ENCODE measurements around the gene RCAN2. TPM values are rescaled to one million over a fixed set of nuclear protein-coding genes. Genes with fewer than 3 reads are reported as not detected.
A peak's percentile ranks its signal among the peaks of the same experiment; 100 is the strongest.

The RCAN2 gene
- total and polyA plus RNA-seq, 8 donors, result 1.7 to 19.0 (median 3.4) TPM

GRCh38 chr6:46262928-46263706 lies 228.1 kb downstream of the RCAN2 start:
- TF ChIP-seq, protein P1, sequence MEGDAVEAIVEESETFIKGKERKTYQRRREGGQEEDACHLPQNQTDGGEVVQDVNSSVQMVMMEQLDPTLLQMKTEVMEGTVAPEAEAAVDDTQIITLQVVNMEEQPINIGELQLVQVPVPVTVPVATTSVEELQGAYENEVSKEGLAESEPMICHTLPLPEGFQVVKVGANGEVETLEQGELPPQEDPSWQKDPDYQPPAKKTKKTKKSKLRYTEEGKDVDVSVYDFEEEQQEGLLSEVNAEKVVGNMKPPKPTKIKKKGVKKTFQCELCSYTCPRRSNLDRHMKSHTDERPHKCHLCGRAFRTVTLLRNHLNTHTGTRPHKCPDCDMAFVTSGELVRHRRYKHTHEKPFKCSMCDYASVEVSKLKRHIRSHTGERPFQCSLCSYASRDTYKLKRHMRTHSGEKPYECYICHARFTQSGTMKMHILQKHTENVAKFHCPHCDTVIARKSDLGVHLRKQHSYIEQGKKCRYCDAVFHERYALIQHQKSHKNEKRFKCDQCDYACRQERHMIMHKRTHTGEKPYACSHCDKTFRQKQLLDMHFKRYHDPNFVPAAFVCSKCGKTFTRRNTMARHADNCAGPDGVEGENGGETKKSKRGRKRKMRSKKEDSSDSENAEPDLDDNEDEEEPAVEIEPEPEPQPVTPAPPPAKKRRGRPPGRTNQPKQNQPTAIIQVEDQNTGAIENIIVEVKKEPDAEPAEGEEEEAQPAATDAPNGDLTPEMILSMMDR (IDR thresholded peaks at IDR 0.05), result no peak
- FAIRE-seq (no peak), DNase-seq (no peak), ATAC-seq (peak in 1 of 4 donors; percentile 18)
- 81 to 88% methylated on average over 2 of the region's 2 CpGs for WGBS, 2 donors
- Histone ChIP-seq H3K27ac (no peak overlapping the region), H3K36me3 (no peaks in the 10 kb centered on the region), H3K4me3 (no peak overlapping the region), H3K4me1 (peaks cover 0 to 8% (median 0%) of the 10 kb centered on the region in 3 donors), H3K9me3 (no peaks in the 10 kb centered on the region), H3K27me3 (no peaks in the 10 kb centered on the region)
- intact Hi-C loops (cut with DNase I), result no loop called here

DNA sequence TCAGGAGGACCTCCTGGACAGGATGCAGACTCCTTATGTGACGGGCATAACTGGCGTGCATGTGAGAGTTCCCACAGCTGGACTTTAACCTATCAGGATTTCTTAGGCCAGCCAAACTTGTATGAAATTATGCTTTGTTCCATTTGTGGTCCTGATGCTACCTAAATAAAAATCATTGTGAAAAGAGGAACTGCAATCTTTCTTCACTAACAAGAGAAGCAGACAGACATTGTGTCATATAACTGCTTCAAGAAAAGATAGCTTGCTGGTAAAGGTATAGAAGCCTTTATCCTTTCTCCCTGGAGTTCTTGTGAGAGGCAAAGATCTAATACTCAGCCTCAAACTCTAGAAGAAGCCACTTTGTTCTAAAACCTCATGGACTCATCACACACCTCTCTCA lies 233.0 kb downstream of the RCAN2 start:
- Histone ChIP-seq H3K36me3 (no peaks in the 10 kb centered on the region), H3K9me3 (no peaks in the 10 kb centered on the region), H3K27ac (no peak overlapping the region), H3K27me3 (no peaks in the 10 kb centered on the region), H3K4me1 (no peaks in the 10 kb centered on the region), H3K4me3 (no peak overlapping the region)
- TF ChIP-seq, protein P1 (IDR thresholded peaks at IDR 0.05), result no peak
- ATAC-seq (no peak), DNase-seq (no peak), FAIRE-seq (no peak)
- WGBS, 2 donors, result 57 to 81% methylated on average over 2 of the region's 2 CpGs
- intact Hi-C loops (cut with DNase I), result no loop called here

DNA sequence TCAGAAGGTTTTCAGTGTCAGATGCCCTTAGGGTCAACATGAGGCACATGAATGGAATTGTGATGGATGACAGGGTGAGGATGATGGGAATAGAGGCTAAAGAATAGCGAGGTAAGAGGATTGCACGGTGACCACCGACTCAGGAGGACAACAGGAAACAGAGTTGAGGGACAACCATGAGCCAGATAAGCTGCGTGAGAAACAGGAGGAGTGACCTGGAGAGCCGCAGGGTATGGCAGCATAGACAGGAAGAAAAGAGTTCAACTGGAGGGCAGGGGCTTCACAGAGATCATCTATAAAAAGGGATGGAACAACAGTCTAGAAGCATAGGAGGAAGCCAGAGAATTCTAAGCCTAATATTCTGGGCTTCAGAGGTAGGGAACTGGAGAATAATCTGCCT lies 235.7 kb downstream of the RCAN2 start:
- Histone ChIP-seq H3K27ac (no peak overlapping the region), H3K4me1 (no peaks in the 10 kb centered on the region), H3K4me3 (no peak overlapping the region), H3K27me3 (no peaks in the 10 kb centered on the region), H3K36me3 (no peaks in the 10 kb centered on the region), H3K9me3 (no peaks in the 10 kb centered on the region)
- 78 to 84% methylated on average over 5 of the region's 5 CpGs for WGBS, 2 donors
- intact Hi-C loops (cut with DNase I), result no loop called here
- TF ChIP-seq, protein P1 (IDR thresholded peaks at IDR 0.05), result no peak
- DNase-seq (no peak), FAIRE-seq (no peak), ATAC-seq (no peak)

- FAIRE-seq, result no peak
- H3K36me3 ChIP-seq, result no peaks in the 10 kb centered on the region
- WGBS, 2 donors, result 90 to 93% methylated on average over 2 of the region's 2 CpGs
- H3K4me3 ChIP-seq, result no peak overlapping the region
- H3K9me3 ChIP-seq, result no peaks in the 10 kb centered on the region
- H3K4me1 ChIP-seq, result no peaks in the 10 kb centered on the region
- H3K27ac ChIP-seq, result no peak overlapping the region
- TF ChIP-seq, protein P1 (IDR thresholded peaks at IDR 0.05), result no peak
- no peaks in the 10 kb centered on the region for H3K27me3 ChIP-seq
- no peak for ATAC-seq
- intact Hi-C loops (cut with DNase I), result no loop called here
- DNase-seq, result no peak
Observed at GRCh38 chr6:46254946-46255345, 236.3 kb downstream of the RCAN2 start.

DNA sequence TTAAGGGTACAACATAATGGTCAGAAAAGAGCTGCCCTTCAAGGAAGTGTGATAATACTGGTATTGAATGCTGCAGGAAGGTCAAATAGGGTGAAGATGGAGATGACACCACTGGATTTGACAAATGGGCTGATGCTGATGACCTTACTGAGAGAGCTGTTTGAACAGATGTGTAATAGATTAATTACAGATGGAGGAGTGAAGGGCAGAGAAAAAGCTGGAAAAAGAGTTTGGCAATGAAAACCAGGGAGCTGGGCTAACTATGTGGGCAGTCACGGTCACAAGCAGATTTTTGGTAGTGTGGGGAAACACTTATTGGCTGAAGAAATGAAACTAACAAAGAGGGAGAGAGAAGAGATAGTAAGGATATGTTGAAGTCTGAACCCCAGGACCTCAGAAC lies 236.9 kb downstream of the RCAN2 start:
- H3K27me3 ChIP-seq, result no peaks in the 10 kb centered on the region
- no peaks in the 10 kb centered on the region for H3K36me3 ChIP-seq
- ATAC-seq (no peak), DNase-seq (no peak), FAIRE-seq (no peak)
- WGBS, 2 donors, result 93 to 97% methylated on average over 1 of the region's 1 CpG
- H3K4me3 ChIP-seq, result no peak overlapping the region
- no peaks in the 10 kb centered on the region for H3K9me3 ChIP-seq
- intact Hi-C loops (cut with DNase I), result no loop called here
- H3K4me1 ChIP-seq, result no peaks in the 10 kb centered on the region
- H3K27ac ChIP-seq, result no peak overlapping the region
- TF ChIP-seq, protein P1 (IDR thresholded peaks at IDR 0.05), result no peak

Data from pancreas (tissue), 10 donors.